HG02610 (cell line): ENCODE data around the gene TNIK.

Experiments
- ATAC-seq: cut with Tn5 transposase; IDR thresholded peaks from one replicate; pipeline ENCODE4 v1.9.1; 2021; ENCODE audit warnings: mild to moderate bottlenecking, moderate library complexity; ENCODE audit not compliant: unreplicated experiment

Gene TNIK

GRCh38 chr3:171470714-171471227, 10.6 kb upstream of the TNIK start:
- no peak for ATAC-seq

- ATAC-seq = no peak
These were observed 9.2 kb upstream of the TNIK start for GRCh38 chr3:171469376-171469775.

- peak; percentile 71 for ATAC-seq
These were observed 8.2 kb upstream of the TNIK start for GRCh38 chr3:171468296-171468906.

- no peak for ATAC-seq
These were observed 5.6 kb upstream of the TNIK start for GRCh38 chr3:171465763-171466162.

GRCh38 chr3:171464462-171464861, 4.3 kb upstream of the TNIK start:
- no peak for ATAC-seq

GRCh38 chr3:171462224-171462623, 2.0 kb upstream of the TNIK start:
- ATAC-seq = no peak

- no peak for ATAC-seq
These were observed 1.3 kb upstream of the TNIK start for GRCh38 chr3:171461525-171461917.

- ATAC-seq = peak; percentile 29
These were observed 720 bp upstream of the TNIK start for GRCh38 chr3:171460725-171461524.

GRCh38 chr3:171459137-171459941, 866 bp downstream of the TNIK start:
- ATAC-seq = no peak

GRCh38 chr3:171458864-171459136, 1.4 kb downstream of the TNIK start:
- no peak for ATAC-seq

GRCh38 chr3:171458071-171458863, 1.9 kb downstream of the TNIK start:
- ATAC-seq = no peak

- no peak for ATAC-seq
These were observed 2.6 kb downstream of the TNIK start for GRCh38 chr3:171457607-171458061.

GRCh38 chr3:171456765-171457606, 3.2 kb downstream of the TNIK start:
- ATAC-seq = no peak

- no peak for ATAC-seq
These were observed 4.3 kb downstream of the TNIK start for GRCh38 chr3:171455603-171456550.

- ATAC-seq = no peak
These were observed 6.2 kb downstream of the TNIK start for GRCh38 chr3:171454041-171454440.

- ATAC-seq = no peak
These were observed 6.9 kb downstream of the TNIK start for GRCh38 chr3:171453180-171453886.

- no peak for ATAC-seq
These were observed 7.9 kb downstream of the TNIK start for GRCh38 chr3:171452328-171452727.

GRCh38 chr3:171451915-171452314, 8.3 kb downstream of the TNIK start:
- ATAC-seq = no peak
